ENCODE measurements around the gene TMEM223.

DNA sequence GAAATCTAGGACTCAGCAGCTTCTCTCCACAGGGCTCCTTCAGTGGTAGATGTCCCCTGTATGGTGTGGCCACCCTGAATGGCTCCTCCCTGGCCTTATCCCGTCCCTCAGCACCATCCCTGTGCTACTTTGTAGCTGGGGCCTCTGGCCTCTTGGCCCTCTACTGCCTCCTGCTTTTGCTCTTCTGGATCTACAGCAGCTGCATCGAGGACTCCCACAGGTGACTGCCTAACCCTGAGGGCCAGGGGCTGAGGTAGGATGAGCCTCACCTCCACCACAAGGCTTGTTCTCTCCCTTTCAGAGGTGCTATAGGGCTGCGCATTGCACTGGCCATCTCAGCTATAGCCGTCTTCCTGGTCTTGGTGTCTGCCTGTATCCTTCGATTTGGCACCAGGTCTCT is 2.8 kb downstream of the TMEM223 start:
- no peak for TF ChIP-seq CTCF (IDR thresholded peaks at IDR 0.05; ENCODE audit: low read length)
- no peak for TF ChIP-seq EZH2 (optimal IDR thresholded peaks at IDR 0.05; ENCODE audit: low read depth, low read length)
- TF ChIP-seq EZH2phosphoT487 (IDR thresholded peaks at IDR 0.05; ENCODE audit: low read length), result no peak
